Stimulated activated CD8-positive, alpha-beta memory T cell treated with anti-CD3 and anti-CD28 coated beads, Interleukin-12 subunit alpha, Interleukin-12 subunit beta, amount 100 ng/mL, for 24 hours (primary cell): ENCODE measurements around the gene SH3GLB1.

Source experiments
- DNase-seq: peaks from one replicate; pipeline ENCODE4 v3.0.0-alpha.2; 2020; ENCODE audit errors: extremely low read depth

The SH3GLB1 gene

GRCh38 chr1:86773341-86774288, 69.2 kb downstream of the SH3GLB1 start:
- no peak for DNase-seq

- DNase-seq, result peak; percentile 10
These were observed 70.2 kb downstream of the SH3GLB1 start for GRCh38 chr1:86774305-86775295.

GRCh38 chr1:86775395-86775794, 71.0 kb downstream of the SH3GLB1 start:
- no peak for DNase-seq

GRCh38 chr1:86776108-86776507, 71.7 kb downstream of the SH3GLB1 start:
- DNase-seq, result no peak

GRCh38 chr1:86778569-86779239, 74.3 kb downstream of the SH3GLB1 start:
- DNase-seq, result no peak

- DNase-seq, result no peak
These were observed 75.2 kb downstream of the SH3GLB1 start for GRCh38 chr1:86779308-86780191.

GRCh38 chr1:86782482-86782881, 78.1 kb downstream of the SH3GLB1 start:
- no peak for DNase-seq

- DNase-seq, result no peak
These were observed 83.2 kb downstream of the SH3GLB1 start for GRCh38 chr1:86787621-86788020.

GRCh38 chr1:86788300-86789206, 84.2 kb downstream of the SH3GLB1 start:
- no peak for DNase-seq

- DNase-seq, result no peak
These were observed 90.9 kb downstream of the SH3GLB1 start for GRCh38 chr1:86795316-86795715.
